HEK293T (cell line): ENCODE measurements around the gene DNAH14.
"Not testable (repeated sequence)": the region's sequence is repeated elsewhere in the genome, so short reads cannot be mapped to it uniquely, and the experiment has no call there.

Source experiments
- CTCF ChIA-PET: fragments of 350-600 bp; formaldehyde crosslinking; extraction: SDS; loops from one replicate; lab custom pipeline; 2021; ENCODE audit warnings: antibody characterized with exemption, inconsistent platforms; lab: Yijun Ruan, JAX
- POLR2A ChIA-PET: fragments of 350-600 bp; formaldehyde crosslinking; extraction: SDS; loops from one replicate; lab custom pipeline; 2020; ENCODE audit warnings: antibody characterized with exemption, inconsistent platforms; lab: Yijun Ruan, JAX
- DNase-seq: peaks from one replicate; pipeline ENCODE4 v3.0.0; 2012; ENCODE audit warnings: mixed read lengths; ENCODE audit errors: extremely low spot score
- ARNT ChIP-seq: fragments of 450-650 bp; IDR thresholded peaks from 2 replicates; pipeline ENCODE4 v1.6.1; 2017; ENCODE audit warnings: mild to moderate bottlenecking
- BHLHE40 ChIP-seq: fragments of 450-650 bp; IDR thresholded peaks from 2 replicates; pipeline ENCODE4 v1.6.1; 2016; ENCODE audit warnings: mild to moderate bottlenecking, moderate library complexity, borderline replicate concordance
- CTBP1 ChIP-seq: fragments of 450-650 bp; IDR thresholded peaks from 2 replicates; pipeline ENCODE4 v1.6.1; 2016; ENCODE audit warnings: borderline replicate concordance
- ELF4 ChIP-seq: fragments of 450-650 bp; IDR thresholded peaks from 2 replicates; pipeline ENCODE4 v1.6.1; 2017; ENCODE audit warnings: antibody characterized with exemption
- FOXA1 ChIP-seq: fragments of 450-650 bp; IDR thresholded peaks from 2 replicates; pipeline ENCODE4 v1.6.1; 2016; ENCODE audit warnings: mild to moderate bottlenecking
- FOXK2 ChIP-seq: fragments of 450-650 bp; IDR thresholded peaks from 2 replicates; pipeline ENCODE4 v1.6.1; 2016; ENCODE audit warnings: mild to moderate bottlenecking
- FOXM1 ChIP-seq: fragments of 450-650 bp; IDR thresholded peaks from 2 replicates; pipeline ENCODE4 v1.6.1; 2017; ENCODE audit warnings: mild to moderate bottlenecking, borderline replicate concordance
- HDGF ChIP-seq: fragments of 450-650 bp; IDR thresholded peaks from 2 replicates; pipeline ENCODE4 v1.6.1; 2017; ENCODE audit warnings: antibody characterized with exemption, borderline replicate concordance
- L3MBTL2 ChIP-seq: fragments of 450-650 bp; conservative IDR thresholded peaks from 2 replicates; pipeline ENCODE4 v1.6.1; 2016; ENCODE audit warnings: mild to moderate bottlenecking
- LEF1 ChIP-seq: fragments of 450-650 bp; IDR thresholded peaks from 2 replicates; pipeline ENCODE4 v1.6.1; 2017; ENCODE audit warnings: mild to moderate bottlenecking, borderline replicate concordance
- NFRKB ChIP-seq: fragments of 450-650 bp; IDR thresholded peaks from 2 replicates; pipeline ENCODE4 v1.6.1; 2016; ENCODE audit warnings: mild to moderate bottlenecking, moderate library complexity
- SP1 ChIP-seq: fragments of 450-650 bp; IDR thresholded peaks from 2 replicates; pipeline ENCODE4 v1.6.1; 2017
- SUZ12 ChIP-seq: fragments of 450-650 bp; IDR thresholded peaks from 2 replicates; pipeline ENCODE4 v1.6.1; 2016; ENCODE audit warnings: mild to moderate bottlenecking
- TARDBP ChIP-seq: fragments of 450-650 bp; IDR thresholded peaks from 2 replicates; pipeline ENCODE4 v1.6.1; 2016
- ZNF384 ChIP-seq: fragments of 450-650 bp; IDR thresholded peaks from 2 replicates; pipeline ENCODE4 v1.6.1; 2016
- TF ChIP-seq, protein P1 (sequence below): fragments of 450-650 bp; IDR thresholded peaks from 2 replicates; pipeline ENCODE4 v1.6.1; 2016

DNAH14 gene

DNA sequence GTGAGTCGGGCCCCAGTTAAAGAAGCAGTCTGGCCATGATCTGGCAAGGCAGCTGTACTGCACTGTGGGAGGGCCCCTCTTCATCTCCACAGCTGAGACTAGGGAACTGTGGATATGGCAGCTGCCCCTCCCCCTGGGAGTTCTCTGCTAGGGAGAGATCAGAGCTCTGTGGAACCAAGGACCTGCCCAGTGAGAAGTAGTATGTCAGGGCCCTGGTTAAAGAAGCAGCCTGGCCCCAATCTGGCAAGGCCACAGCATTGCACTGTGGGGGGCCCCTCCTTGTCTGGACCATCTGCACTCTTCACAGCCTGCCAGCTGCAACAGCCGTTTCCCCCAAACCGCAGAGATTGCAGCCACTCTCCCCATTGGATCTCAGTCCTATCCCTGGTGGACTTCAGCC lies 208.5 kb downstream of the DNAH14 start:
- no peak for DNase-seq
- ChIA-PET POLR2A (no interaction called here), CTCF (no interaction called here)
- no peak for TF ChIP-seq ARNT

GRCh38 chr1:225143001-225143400 lies 213.5 kb downstream of the DNAH14 start:
- CTCF ChIA-PET: no interaction called here
- TF ChIP-seq BHLHE40 (no peak), HDGF (no peak), L3MBTL2 (no peak), FOXK2 (no peak), CTBP1 (no peak), FOXA1 (no peak), LEF1 (no peak), ARNT (no peak), ELF4 (no peak), FOXM1 (no peak), ZNF384 (no peak), TARDBP (no peak), SP1 (no peak), NFRKB (no peak), SUZ12 (no peak)
- TF ChIP-seq, protein P1, sequence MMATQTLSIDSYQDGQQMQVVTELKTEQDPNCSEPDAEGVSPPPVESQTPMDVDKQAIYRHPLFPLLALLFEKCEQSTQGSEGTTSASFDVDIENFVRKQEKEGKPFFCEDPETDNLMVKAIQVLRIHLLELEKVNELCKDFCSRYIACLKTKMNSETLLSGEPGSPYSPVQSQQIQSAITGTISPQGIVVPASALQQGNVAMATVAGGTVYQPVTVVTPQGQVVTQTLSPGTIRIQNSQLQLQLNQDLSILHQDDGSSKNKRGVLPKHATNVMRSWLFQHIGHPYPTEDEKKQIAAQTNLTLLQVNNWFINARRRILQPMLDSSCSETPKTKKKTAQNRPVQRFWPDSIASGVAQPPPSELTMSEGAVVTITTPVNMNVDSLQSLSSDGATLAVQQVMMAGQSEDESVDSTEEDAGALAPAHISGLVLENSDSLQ: no peak
- DNase-seq: no peak
- POLR2A ChIA-PET: no interaction called here

- ChIA-PET CTCF (no interaction called here), POLR2A (no interaction called here)
- TF ChIP-seq ZNF384: no peak
- TF ChIP-seq NFRKB: no peak
- no peak for DNase-seq
Observed at GRCh38 chr1:225146478-225146877, 217.0 kb downstream of the DNAH14 start.

DNA sequence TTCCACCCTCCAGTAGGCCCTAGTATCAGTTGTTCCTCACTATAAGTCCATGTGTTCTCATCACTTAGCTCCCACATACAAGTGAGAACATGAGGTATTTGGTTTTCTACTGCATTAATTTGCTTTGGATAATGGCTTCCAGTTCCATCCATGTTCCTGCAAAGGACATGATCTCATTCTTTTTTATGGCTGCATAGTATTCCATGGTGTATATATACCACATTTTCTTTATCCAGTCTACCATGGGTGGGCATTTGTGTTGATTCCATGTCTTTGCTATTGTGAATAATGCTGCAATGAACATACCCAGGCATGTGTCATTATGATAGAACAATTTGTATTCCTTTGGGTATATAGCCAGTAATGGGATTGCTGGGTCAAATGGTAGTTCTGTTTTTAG lies 218.3 kb downstream of the DNAH14 start:
- CTCF ChIA-PET: not testable (repeated sequence)

DNA sequence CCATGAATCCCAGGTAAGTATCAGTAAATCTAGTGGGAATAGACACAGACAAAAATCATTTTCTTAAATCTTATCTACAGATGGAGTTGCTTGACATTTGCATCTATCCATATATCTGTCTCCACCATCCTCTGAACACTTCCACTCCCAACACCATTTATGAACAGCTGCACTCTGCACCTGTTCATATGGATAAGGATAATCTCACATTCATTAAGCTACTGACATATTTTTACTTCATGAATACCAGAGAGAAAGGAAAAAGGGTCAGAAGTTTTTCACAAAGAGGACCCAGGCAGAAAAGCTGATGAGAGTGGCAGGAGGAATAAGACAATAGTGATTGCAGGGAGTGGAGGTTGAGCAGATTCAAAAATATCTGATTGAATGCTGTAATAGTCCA lies 222.6 kb downstream of the DNAH14 start:
- DNase-seq: no peak
- no peak for TF ChIP-seq ARNT
- TF ChIP-seq NFRKB: no peak
- TF ChIP-seq FOXM1: no peak
- TF ChIP-seq TARDBP: no peak
- no peak for TF ChIP-seq L3MBTL2
- POLR2A ChIA-PET: no interaction called here
- CTCF ChIA-PET: no interaction called here

More for the DNA sequence above, 218.3 kb downstream of the DNAH14 start:
- POLR2A ChIA-PET, DNase-seq: not testable (repeated sequence)

GRCh38 chr1:225155555-225155954 lies 226.1 kb downstream of the DNAH14 start:
- DNase-seq: no peak
- TF ChIP-seq ELF4 (no peak), BHLHE40 (no peak), SP1 (no peak), SUZ12 (no peak), NFRKB (no peak), HDGF (no peak), FOXA1 (no peak), TARDBP (no peak), FOXM1 (no peak), L3MBTL2 (no peak)
- CTCF ChIA-PET: no interaction called here
- POLR2A ChIA-PET: no interaction called here

DNA sequence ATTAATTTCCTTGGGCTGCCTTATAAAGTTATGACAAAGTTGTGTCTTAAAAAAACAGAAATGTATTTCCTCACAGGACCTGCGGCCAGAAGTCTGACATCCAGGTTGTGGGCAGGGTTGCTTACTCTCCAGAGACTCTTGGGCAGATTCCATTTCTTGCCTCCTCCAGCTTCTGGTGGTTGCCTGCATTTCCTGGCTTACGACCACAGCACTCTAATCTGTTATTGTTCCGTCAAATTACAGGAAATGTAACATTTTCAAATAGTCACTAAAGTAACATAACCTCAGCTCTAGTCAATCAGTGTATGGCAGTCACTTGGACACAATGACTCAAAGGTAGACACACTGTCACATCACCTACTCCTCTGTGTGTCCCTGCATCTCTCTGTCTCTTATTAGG lies 226.8 kb downstream of the DNAH14 start:
- ChIA-PET CTCF (no interaction called here), POLR2A (no interaction called here)
- no peak for TF ChIP-seq FOXM1
- TF ChIP-seq ZNF384: no peak
- no peak for TF ChIP-seq BHLHE40
- TF ChIP-seq CTBP1: no peak
- TF ChIP-seq SUZ12: no peak
- no peak for TF ChIP-seq NFRKB
- TF ChIP-seq LEF1: no peak
- TF ChIP-seq L3MBTL2: no peak
- TF ChIP-seq, protein P1: no peak
- no peak for TF ChIP-seq TARDBP
- no peak for TF ChIP-seq FOXA1
- TF ChIP-seq ARNT: no peak
- TF ChIP-seq ELF4: no peak
- TF ChIP-seq HDGF: no peak
- no peak for DNase-seq

DNA sequence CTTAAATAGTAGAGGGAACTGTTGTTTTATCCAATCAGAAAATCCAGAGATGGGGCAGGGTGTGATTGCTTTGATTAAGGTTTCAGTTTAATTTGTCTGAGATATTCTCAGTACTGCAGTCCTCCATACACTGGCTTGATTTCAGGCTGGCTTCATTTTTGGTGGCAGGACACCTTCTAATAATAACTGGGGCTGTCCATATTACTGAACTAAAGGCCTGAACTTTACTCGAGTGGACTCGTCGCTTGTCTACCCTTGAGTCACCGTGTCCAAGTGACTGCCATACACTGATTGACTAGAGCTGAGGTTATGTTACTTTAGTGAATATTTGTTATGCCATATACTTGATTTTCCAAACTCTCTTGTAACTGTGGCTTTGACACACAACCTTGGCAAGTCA lies 228.8 kb downstream of the DNAH14 start:
- ChIA-PET POLR2A (no interaction called here), CTCF (no interaction called here)
- TF ChIP-seq, protein P1: no peak
- TF ChIP-seq FOXK2 (no peak), TARDBP (no peak), SP1 (no peak), ZNF384 (no peak), HDGF (no peak), LEF1 (no peak), CTBP1 (no peak), FOXA1 (no peak), L3MBTL2 (no peak), FOXM1 (no peak), NFRKB (no peak), ELF4 (no peak), SUZ12 (no peak), BHLHE40 (no peak), ARNT (no peak)
- DNase-seq: no peak
